HepG2 (cell line): ENCODE data around the gene ALDH3B1. TPM values are rescaled to one million over a fixed set of nuclear protein-coding genes. Genes with fewer than 3 reads are reported as not detected.
A peak's percentile ranks its signal among the peaks of the same experiment; 100 is the strongest.

ENCODE experiments used
- AHR ChIP-seq: IDR thresholded peaks from 2 replicates; pipeline ENCODE4 v1.6.1; 2018; ENCODE audit warnings: missing genetic modification reagents, missing compliant biosample characterization
- ATF7-NPFF ChIP-seq: sonication (generic); formaldehyde crosslinking; IDR thresholded peaks from 2 replicates; pipeline ENCODE4 v1.8.1; 2023; ENCODE audit warnings: mild to moderate bottlenecking, low read depth, missing genetic modification reagents, moderate library complexity
- BRD4 ChIP-seq: sonication (generic); formaldehyde crosslinking; IDR thresholded peaks from 2 replicates; pipeline ENCODE4 v1.4.0; 2020; ENCODE audit warnings: missing genetic modification reagents
- ETV5 ChIP-seq: IDR thresholded peaks from 2 replicates; pipeline ENCODE4 v1.6.1; 2018; ENCODE audit warnings: missing biosample characterization, missing genetic modification reagents, inconsistent platforms, borderline replicate concordance
- FOXJ3 ChIP-seq: sonication (generic); formaldehyde crosslinking; IDR thresholded peaks from 2 replicates; pipeline ENCODE4 v1.4.0; 2020; ENCODE audit warnings: missing genetic modification reagents, mild to moderate bottlenecking, borderline replicate concordance
- FOXM1 ChIP-seq: sonication (generic); formaldehyde crosslinking; IDR thresholded peaks from 2 replicates; pipeline ENCODE4 v1.5.0; 2020; ENCODE audit warnings: missing genetic modification reagents
- HNRNPH1 ChIP-seq: fragments of 200-400 bp; formaldehyde crosslinking; optimal IDR thresholded peaks from 2 replicates; pipeline ENCODE3; 2017; ENCODE audit warnings: mild to moderate bottlenecking, low read depth, low read length
- HOXA9 ChIP-seq: sonication (generic); formaldehyde crosslinking; IDR thresholded peaks from 2 replicates; pipeline ENCODE4 v1.8.1; 2022; ENCODE audit warnings: missing genetic modification reagents, mild to moderate bottlenecking, moderate library complexity, borderline replicate concordance
- JUN ChIP-seq: sonication (generic); formaldehyde crosslinking; IDR thresholded peaks from 2 replicates; pipeline ENCODE4 v1.4.0; 2020; ENCODE audit warnings: mild to moderate bottlenecking, missing genetic modification reagents
- MAFG ChIP-seq: sonication (generic); formaldehyde crosslinking; IDR thresholded peaks from 2 replicates; pipeline ENCODE4 v1.5.1; 2020; ENCODE audit warnings: mild to moderate bottlenecking, missing genetic modification reagents
- MTF2 ChIP-seq: sonication (generic); formaldehyde crosslinking; IDR thresholded peaks from 2 replicates; pipeline ENCODE4 v1.5.0; 2020; ENCODE audit warnings: missing genetic modification reagents, borderline replicate concordance
- NFIC ChIP-seq: IDR thresholded peaks from 2 replicates; pipeline ENCODE4 v1.6.1; 2012; ENCODE audit warnings: mild to moderate bottlenecking, low read length, inconsistent platforms
- ZFX ChIP-seq: sonication (generic); formaldehyde crosslinking; IDR thresholded peaks from 2 replicates; pipeline ENCODE4 v1.4.0; 2020; ENCODE audit warnings: mild to moderate bottlenecking, low read depth, missing genetic modification reagents, moderate library complexity
- ZFYVE20 ChIP-seq: sonication (generic); formaldehyde crosslinking; IDR thresholded peaks from 2 replicates; pipeline ENCODE4 v1.8.0; 2023; ENCODE audit warnings: low read depth, mild to moderate bottlenecking, moderate library complexity, missing genetic modification reagents, borderline replicate concordance
- ZMAT3 ChIP-seq: sonication (generic); formaldehyde crosslinking; conservative IDR thresholded peaks from 2 replicates; pipeline ENCODE4 v1.7.0; 2021; ENCODE audit warnings: missing genetic modification reagents
- ZNF138 ChIP-seq: sonication (generic); formaldehyde crosslinking; IDR thresholded peaks from 2 replicates; pipeline ENCODE4 v1.5.0; 2020; ENCODE audit warnings: mild to moderate bottlenecking, low read depth, missing genetic modification reagents
- ZNF18 ChIP-seq: sonication (generic); formaldehyde crosslinking; IDR thresholded peaks from 2 replicates; pipeline ENCODE4 v1.8.0; 2022; ENCODE audit warnings: mild to moderate bottlenecking, missing genetic modification reagents; ENCODE audit not compliant: insufficient replicate concordance
- ZNF441 ChIP-seq: sonication (generic); formaldehyde crosslinking; IDR thresholded peaks from 2 replicates; pipeline ENCODE4 v1.7.0; 2021; ENCODE audit warnings: missing genetic modification reagents, borderline replicate concordance
- ZNF468 ChIP-seq: sonication (generic); formaldehyde crosslinking; IDR thresholded peaks from 2 replicates; pipeline ENCODE4 v1.8.0; 2022; ENCODE audit warnings: mild to moderate bottlenecking, moderate library complexity, missing genetic modification reagents
- ZNF558 ChIP-seq: sonication (generic); formaldehyde crosslinking; IDR thresholded peaks from 2 replicates; pipeline ENCODE4 v1.9.0; 2022; ENCODE audit warnings: mild to moderate bottlenecking, missing genetic modification reagents, borderline replicate concordance
- ZNF746 ChIP-seq: sonication (generic); formaldehyde crosslinking; IDR thresholded peaks from 2 replicates; pipeline ENCODE4 v1.8.0; 2022; ENCODE audit warnings: mild to moderate bottlenecking, missing genetic modification reagents
- ZNF883 ChIP-seq: sonication (generic); formaldehyde crosslinking; IDR thresholded peaks from 2 replicates; pipeline ENCODE4 v1.5.1; 2020; ENCODE audit warnings: mild to moderate bottlenecking, missing genetic modification reagents; ENCODE audit errors: not compliant biosample characterization
- polyA plus RNA-seq, 8 experiments: library from polyadenylated mRNA; depleted of rRNA in 3 of 8; stranded (reverse) in 7 of 8; unstranded in 1 of 8; fragments of >200 nt; fragmentation: Illumina TruSeq in 4 of 8; extraction: Trizol in 4 of 8; gene quantifications; 2 replicates each; pipeline versions ENCODE4 v1.2.1 to v1.2.3, GENCODE V29; 2011 to 2016; ENCODE audit warnings: low read depth in 4 of 8, missing spikeins in 1 of 8, mixed read lengths in 1 of 8; ENCODE audit not compliant: insufficient read depth in 1 of 8
- total RNA-seq, 5 experiments: library from RNA; depleted of rRNA; stranded (reverse); fragments of >200 nt; fragmentation: Illumina TruSeq; extraction: Trizol; gene quantifications; 2 replicates each; pipeline ENCODE4 v1.2.3, GENCODE V29; 2016; ENCODE audit warnings: low read depth in 1 of 5
- TF ChIP-seq, protein P1 (sequence below): sonication (generic); formaldehyde crosslinking; IDR thresholded peaks from 2 replicates; pipeline ENCODE4 v1.9.0; 2021; ENCODE audit warnings: missing genetic modification reagents, borderline replicate concordance
- TF ChIP-seq, protein P2 (sequence below): sonication (generic); formaldehyde crosslinking; IDR thresholded peaks from 2 replicates; pipeline ENCODE4 v1.4.0; 2020; ENCODE audit warnings: missing genetic modification reagents

ALDH3B1 gene
- total and polyA plus RNA-seq, 2 of the 13 experiments (the other 11 are each of a cell fraction or from before 2014, with no cell fraction given): 4.0 to 6.7 TPM

DNA sequence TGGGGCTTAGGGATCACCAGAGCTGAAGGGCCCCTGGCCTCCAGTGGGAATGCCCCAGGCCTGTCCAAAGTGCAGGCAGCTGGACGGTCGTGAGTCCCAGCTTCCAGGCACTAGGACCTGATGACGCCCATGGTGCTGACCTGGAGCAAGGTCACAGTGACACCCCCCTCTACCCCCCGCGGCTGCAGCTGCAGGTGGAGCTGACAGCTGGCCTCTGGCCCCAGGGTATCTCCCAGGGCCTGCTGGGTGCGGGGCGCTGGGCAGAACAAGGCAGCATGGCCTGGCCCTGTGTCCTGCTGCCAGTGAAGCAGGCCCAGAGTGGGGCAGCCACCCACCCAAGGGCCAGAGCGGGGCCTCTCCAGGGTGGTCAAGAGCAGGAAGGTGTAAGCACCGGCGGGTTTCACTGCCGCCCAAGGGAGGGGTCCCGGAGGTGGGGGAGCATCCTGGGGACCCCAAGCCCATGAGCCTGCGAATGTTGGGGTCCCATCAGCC, 28.1 kb downstream of the ALDH3B1 start (continued):
- TF ChIP-seq MAFG (CRISPR knock-in tag) (no peak), HNRNPH1 (no peak), MTF2 (no peak), ZFYVE20 (CRISPR knock-in tag) (no peak; the same call in 1 of the 2 replicates), AHR (no peak), ZMAT3 (peak; percentile 90), ZNF746 (CRISPR knock-in tag) (peak; percentile 56), ZNF138 (CRISPR knock-in tag) (no peak), ZNF441 (CRISPR knock-in tag) (no peak), ZNF883 (CRISPR knock-in tag) (no peak), ZNF558 (CRISPR knock-in tag) (no peak; the same call in none of the 2 replicates), FOXJ3 (CRISPR knock-in tag) (peak; percentile 81), ATF7-NPFF (CRISPR knock-in tag) (peak; percentile 36), ZFX (peak; percentile 98), ETV5 (CRISPR knock-in tag) (peak; percentile 63; the same call in 1 of the 2 replicates), JUN (CRISPR knock-in tag) (peak; percentile 65; the same call in 1 of the 2 replicates), ZNF468 (CRISPR knock-in tag) (no peak), FOXM1 (CRISPR knock-in tag) (no peak), ZNF18 (peak; percentile 20), BRD4 (CRISPR knock-in tag) (peak; percentile 80; the same call in 1 of the 2 replicates), HOXA9 (peak; percentile 79), NFIC (no peak)
- TF ChIP-seq, protein P1, sequence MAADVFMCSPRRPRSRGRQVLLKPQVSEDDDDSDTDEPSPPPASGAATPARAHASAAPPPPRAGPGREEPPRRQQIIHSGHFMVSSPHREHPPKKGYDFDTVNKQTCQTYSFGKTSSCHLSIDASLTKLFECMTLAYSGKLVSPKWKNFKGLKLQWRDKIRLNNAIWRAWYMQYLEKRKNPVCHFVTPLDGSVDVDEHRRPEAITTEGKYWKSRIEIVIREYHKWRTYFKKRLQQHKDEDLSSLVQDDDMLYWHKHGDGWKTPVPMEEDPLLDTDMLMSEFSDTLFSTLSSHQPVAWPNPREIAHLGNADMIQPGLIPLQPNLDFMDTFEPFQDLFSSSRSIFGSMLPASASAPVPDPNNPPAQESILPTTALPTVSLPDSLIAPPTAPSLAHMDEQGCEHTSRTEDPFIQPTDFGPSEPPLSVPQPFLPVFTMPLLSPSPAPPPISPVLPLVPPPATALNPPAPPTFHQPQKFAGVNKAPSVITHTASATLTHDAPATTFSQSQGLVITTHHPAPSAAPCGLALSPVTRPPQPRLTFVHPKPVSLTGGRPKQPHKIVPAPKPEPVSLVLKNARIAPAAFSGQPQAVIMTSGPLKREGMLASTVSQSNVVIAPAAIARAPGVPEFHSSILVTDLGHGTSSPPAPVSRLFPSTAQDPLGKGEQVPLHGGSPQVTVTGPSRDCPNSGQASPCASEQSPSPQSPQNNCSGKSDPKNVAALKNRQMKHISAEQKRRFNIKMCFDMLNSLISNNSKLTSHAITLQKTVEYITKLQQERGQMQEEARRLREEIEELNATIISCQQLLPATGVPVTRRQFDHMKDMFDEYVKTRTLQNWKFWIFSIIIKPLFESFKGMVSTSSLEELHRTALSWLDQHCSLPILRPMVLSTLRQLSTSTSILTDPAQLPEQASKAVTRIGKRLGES: no peak
- TF ChIP-seq, protein P2, sequence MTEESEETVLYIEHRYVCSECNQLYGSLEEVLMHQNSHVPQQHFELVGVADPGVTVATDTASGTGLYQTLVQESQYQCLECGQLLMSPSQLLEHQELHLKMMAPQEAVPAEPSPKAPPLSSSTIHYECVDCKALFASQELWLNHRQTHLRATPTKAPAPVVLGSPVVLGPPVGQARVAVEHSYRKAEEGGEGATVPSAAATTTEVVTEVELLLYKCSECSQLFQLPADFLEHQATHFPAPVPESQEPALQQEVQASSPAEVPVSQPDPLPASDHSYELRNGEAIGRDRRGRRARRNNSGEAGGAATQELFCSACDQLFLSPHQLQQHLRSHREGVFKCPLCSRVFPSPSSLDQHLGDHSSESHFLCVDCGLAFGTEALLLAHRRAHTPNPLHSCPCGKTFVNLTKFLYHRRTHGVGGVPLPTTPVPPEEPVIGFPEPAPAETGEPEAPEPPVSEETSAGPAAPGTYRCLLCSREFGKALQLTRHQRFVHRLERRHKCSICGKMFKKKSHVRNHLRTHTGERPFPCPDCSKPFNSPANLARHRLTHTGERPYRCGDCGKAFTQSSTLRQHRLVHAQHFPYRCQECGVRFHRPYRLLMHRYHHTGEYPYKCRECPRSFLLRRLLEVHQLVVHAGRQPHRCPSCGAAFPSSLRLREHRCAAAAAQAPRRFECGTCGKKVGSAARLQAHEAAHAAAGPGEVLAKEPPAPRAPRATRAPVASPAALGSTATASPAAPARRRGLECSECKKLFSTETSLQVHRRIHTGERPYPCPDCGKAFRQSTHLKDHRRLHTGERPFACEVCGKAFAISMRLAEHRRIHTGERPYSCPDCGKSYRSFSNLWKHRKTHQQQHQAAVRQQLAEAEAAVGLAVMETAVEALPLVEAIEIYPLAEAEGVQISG (CRISPR knock-in tag): peak; percentile 88
